SK-N-SH (cell line): ENCODE data around the gene ESD. TPM values are rescaled to one million over a fixed set of nuclear protein-coding genes. Genes with fewer than 3 reads are reported as not detected.

ENCODE experiments used
- CTCF ChIA-PET: fragments of 300-600, 350-600 bp; formaldehyde crosslinking; extraction: SDS; loops from one replicate; lab custom pipeline; 2021; lab: Yijun Ruan, JAX
- POLR2A ChIA-PET: fragments of 350-600 bp; sonication (Branson Sonifier 250); formaldehyde crosslinking; extraction: SDS; loops from one replicate; lab custom pipeline; 2020; ENCODE audit warnings: antibody characterized with exemption, inconsistent platforms; lab: Yijun Ruan, JAX
- DNase-seq: peaks from one replicate; pipeline ENCODE4 v3.0.0; 2012
- H2AFZ ChIP-seq: fragments of 200-600 bp; sonication (generic); 2 replicates; pipeline ENCODE4 v1.8.1; 2016; ENCODE audit warnings: antibody characterized with exemption, mild to moderate bottlenecking, low read depth
- H3F3A ChIP-seq: fragments of 200-600 bp; sonication (generic); replicated peaks from 2 replicates; pipeline ENCODE3; 2016; ENCODE audit warnings: antibody characterized with exemption, mild to moderate bottlenecking; ENCODE audit not compliant: insufficient read depth
- H3K27ac ChIP-seq, 2 experiments: fragments of 200-500 bp in 1 of 2; fragments of 200-600 bp in 1 of 2; sonication (Bioruptor generic) in 1 of 2; sonication (generic), shearing (Covaris generic) in 1 of 2; 2 replicates each; pipeline versions ENCODE4 v1.5.1 to v1.6.1; 2014 to 2016; ENCODE audit warnings: low read depth in 2 of 2, inconsistent platforms in 1 of 2, low read length in 1 of 2, mild to moderate bottlenecking in 1 of 2, mixed read lengths in 1 of 2
- H3K27me3 ChIP-seq: fragments of 200-600 bp; sonication (generic), shearing (Covaris generic); 2 replicates; pipeline ENCODE4 v1.6.1; 2016; ENCODE audit warnings: mixed run types; ENCODE audit not compliant: insufficient read depth
- H3K36me3 ChIP-seq, 2 experiments: fragments of 200-500 bp in 1 of 2; fragments of 200-600 bp in 1 of 2; sonication (Bioruptor generic) in 1 of 2; sonication (generic) in 1 of 2; replicated peaks in 1 of 2; 2 replicates each; pipeline versions ENCODE3 to v1.5.1; 2014 to 2016; ENCODE audit warnings: low read length in 1 of 2, mild to moderate bottlenecking in 1 of 2; ENCODE audit not compliant: insufficient read depth in 2 of 2, control insufficient read depth in 1 of 2
- H3K4me1 ChIP-seq, 2 experiments: fragments of 200-500 bp in 1 of 2; fragments of 200-600 bp in 1 of 2; sonication (Bioruptor generic) in 1 of 2; sonication (generic), shearing (Covaris generic) in 1 of 2; 2 replicates each; pipeline versions ENCODE4 v1.5.1 to v1.6.1; 2014 to 2016; ENCODE audit warnings: low read depth in 1 of 2, low read length in 1 of 2, mixed run types in 1 of 2; ENCODE audit not compliant: insufficient read depth in 2 of 2, control insufficient read depth in 1 of 2
- H3K4me2 ChIP-seq: fragments of 200-600 bp; sonication (generic), shearing (Covaris generic); 2 replicates; pipeline ENCODE4 v1.6.1; 2017; ENCODE audit warnings: mixed run types
- H3K4me3 ChIP-seq, 2 experiments: fragments of 200-500 bp in 1 of 2; fragments of 200-600 bp in 1 of 2; sonication (Bioruptor generic) in 1 of 2; sonication (generic), shearing (Covaris generic) in 1 of 2; 2 replicates each; pipeline versions ENCODE4 v1.5.1 to v1.8.1; 2014 to 2016; ENCODE audit warnings: low read depth in 2 of 2, inconsistent platforms in 1 of 2, low read length in 1 of 2, mild to moderate bottlenecking in 1 of 2, mixed read lengths in 1 of 2, moderate library complexity in 1 of 2
- H3K79me2 ChIP-seq: fragments of 200-600 bp; sonication (generic); 2 replicates; pipeline ENCODE4 v1.8.1; 2017; ENCODE audit warnings: mild to moderate bottlenecking; ENCODE audit not compliant: insufficient read depth
- H3K9ac ChIP-seq: fragments of 200-600 bp; sonication (generic); 2 replicates; pipeline ENCODE4 v1.6.1; 2017; ENCODE audit warnings: mixed run types
- H3K9me2 ChIP-seq: fragments of 200-600 bp; sonication (generic); 2 replicates; pipeline ENCODE4 v1.6.1; 2017; ENCODE audit warnings: mixed run types
- H3K9me3 ChIP-seq: fragments of 200-600 bp; sonication (generic); 2 replicates; pipeline ENCODE4 v1.6.1; 2017; ENCODE audit warnings: mixed run types, mild to moderate bottlenecking, moderate library complexity
- H4K20me1 ChIP-seq: fragments of 200-600 bp; sonication (generic); 2 replicates; pipeline ENCODE4 v1.6.1; 2017; ENCODE audit warnings: mild to moderate bottlenecking, mixed run types; ENCODE audit not compliant: insufficient read depth
- CHD2 ChIP-seq: fragments of 150-350 bp; IDR thresholded peaks from 2 replicates; pipeline ENCODE4 v1.6.1; 2018; ENCODE audit warnings: low read length; ENCODE audit not compliant: partially characterized antibody
- ELF1 ChIP-seq: IDR thresholded peaks from 2 replicates; pipeline ENCODE4 v1.4.0; 2012
- GATA2 ChIP-seq: sonication (generic); formaldehyde crosslinking; IDR thresholded peaks from 2 replicates; pipeline ENCODE4 v1.5.0; 2020; ENCODE audit warnings: mild to moderate bottlenecking, missing genetic modification reagents
- NFIC ChIP-seq: IDR thresholded peaks from 2 replicates; pipeline ENCODE4 v1.4.0; 2012; ENCODE audit warnings: borderline replicate concordance
- NRF1 ChIP-seq: IDR thresholded peaks from 2 replicates; pipeline ENCODE4 v1.6.1; 2012; ENCODE audit warnings: low read depth, mild to moderate bottlenecking, low read length
- POLR2AphosphoS5 ChIP-seq: IDR thresholded peaks from 2 replicates; pipeline ENCODE4 v1.6.1; 2012; ENCODE audit warnings: low read depth, low read length
- RFX5 ChIP-seq: IDR thresholded peaks from 2 replicates; pipeline ENCODE4 v1.6.1; 2012; ENCODE audit warnings: mild to moderate bottlenecking, improper control_type of control experiment, low read length
- SIN3A ChIP-seq: IDR thresholded peaks from 2 replicates; pipeline ENCODE4 v1.6.1; 2012; ENCODE audit warnings: low read depth, mild to moderate bottlenecking, low read length, moderate library complexity, borderline replicate concordance
- SMC3 ChIP-seq: IDR thresholded peaks from 2 replicates; pipeline ENCODE4 v1.6.1; 2012; ENCODE audit warnings: low read depth, low read length, improper control_type of control experiment
- TAF1 ChIP-seq: IDR thresholded peaks from 2 replicates; pipeline ENCODE4 v1.6.1; 2012; ENCODE audit warnings: low read depth, mild to moderate bottlenecking, low read length, moderate library complexity, borderline replicate concordance
- YY1 ChIP-seq: IDR thresholded peaks from 2 replicates; pipeline ENCODE4 v1.4.0; 2012; ENCODE audit warnings: low read depth, mild to moderate bottlenecking
- WGBS: methylation state at CpG from one replicate; pipeline ENCODE4 v1.1.6; 2017; ENCODE audit warnings: low lambda C conversion rate; 5-methylcytosine and 5-hydroxymethylcytosine counted together
- polyA plus RNA-seq, 3 experiments: library from polyadenylated mRNA; depleted of rRNA; stranded (reverse); fragments of >200 nt; gene quantifications; 2 replicates each; pipeline ENCODE4 v1.2.3, GENCODE V29; 2012
- TF ChIP-seq, protein P1 (sequence below): IDR thresholded peaks from 2 replicates; pipeline ENCODE4; 2012
- TF ChIP-seq, protein P2 (sequence below): IDR thresholded peaks from 2 replicates; pipeline ENCODE4 v1.6.1; 2012; ENCODE audit warnings: mild to moderate bottlenecking, low read depth, low read length, moderate library complexity
- TF ChIP-seq, protein P3 (sequence below): IDR thresholded peaks from 2 replicates; pipeline ENCODE4 v1.4.0; 2012; ENCODE audit warnings: low read depth

ESD gene
- polyA plus RNA-seq, 1 of the 3 experiments (the other 2 are of a cell fraction), result 80.9 TPM

DNA sequence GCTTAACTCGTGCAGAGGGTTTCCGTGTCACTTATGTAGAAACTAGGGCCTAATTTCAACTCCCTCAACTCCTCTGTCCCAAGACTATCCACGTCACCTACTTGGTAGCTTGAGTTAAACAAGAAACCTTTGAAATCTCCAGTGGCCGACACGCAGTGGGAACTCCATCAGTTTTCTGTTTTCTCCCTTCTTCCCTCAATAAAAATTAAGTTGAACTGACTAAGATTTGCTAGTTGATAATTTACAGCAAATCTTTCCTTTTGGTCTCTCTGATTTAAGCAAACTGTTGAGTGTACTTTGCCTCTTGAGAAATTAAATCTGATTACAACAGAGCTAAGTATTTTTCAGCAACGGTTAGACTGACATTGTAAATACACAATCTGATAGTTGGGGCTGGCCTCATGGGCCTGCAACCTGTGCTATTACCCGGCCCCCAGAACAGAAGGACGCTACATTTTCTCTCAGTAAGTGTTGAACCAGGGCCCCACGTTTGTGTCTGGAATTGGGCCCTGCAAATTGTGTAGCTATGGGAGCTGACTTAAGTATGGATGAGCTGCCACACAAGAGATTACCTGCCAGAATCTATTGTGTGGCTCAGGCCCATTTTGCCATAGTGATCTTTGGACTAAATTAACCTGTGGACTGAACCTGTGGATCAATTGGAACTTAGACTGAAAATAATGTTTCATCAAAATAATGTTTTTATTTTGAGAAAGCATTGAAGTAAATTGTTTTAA lies 708 bp upstream of the ESD start:
- H3K4me1 ChIP-seq, result peaks cover 10 to 17% of the 10 kb centered on the region in 2 experiments; a peak in 3 of 4 replicates
- H3K4me2 ChIP-seq, result peak overlapping the region; percentile 91
- H3K4me3 ChIP-seq, result peak overlapping the region; percentile 79 to 91
- no peaks in the 10 kb centered on the region for H4K20me1 ChIP-seq
- TF ChIP-seq NRF1 (no peak), CHD2 (no peak), SMC3 (no peak), ELF1 (no peak), YY1 (no peak), GATA2 (CRISPR knock-in tag) (no peak), POLR2AphosphoS5 (no peak), NFIC (no peak), SIN3A (no peak), RFX5 (no peak), TAF1 (no peak)
- TF ChIP-seq, protein P1, sequence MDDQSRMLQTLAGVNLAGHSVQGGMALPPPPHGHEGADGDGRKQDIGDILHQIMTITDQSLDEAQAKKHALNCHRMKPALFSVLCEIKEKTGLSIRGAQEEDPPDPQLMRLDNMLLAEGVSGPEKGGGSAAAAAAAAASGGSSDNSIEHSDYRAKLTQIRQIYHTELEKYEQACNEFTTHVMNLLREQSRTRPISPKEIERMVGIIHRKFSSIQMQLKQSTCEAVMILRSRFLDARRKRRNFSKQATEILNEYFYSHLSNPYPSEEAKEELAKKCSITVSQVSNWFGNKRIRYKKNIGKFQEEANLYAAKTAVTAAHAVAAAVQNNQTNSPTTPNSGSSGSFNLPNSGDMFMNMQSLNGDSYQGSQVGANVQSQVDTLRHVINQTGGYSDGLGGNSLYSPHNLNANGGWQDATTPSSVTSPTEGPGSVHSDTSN, result no peak
- TF ChIP-seq, protein P2, sequence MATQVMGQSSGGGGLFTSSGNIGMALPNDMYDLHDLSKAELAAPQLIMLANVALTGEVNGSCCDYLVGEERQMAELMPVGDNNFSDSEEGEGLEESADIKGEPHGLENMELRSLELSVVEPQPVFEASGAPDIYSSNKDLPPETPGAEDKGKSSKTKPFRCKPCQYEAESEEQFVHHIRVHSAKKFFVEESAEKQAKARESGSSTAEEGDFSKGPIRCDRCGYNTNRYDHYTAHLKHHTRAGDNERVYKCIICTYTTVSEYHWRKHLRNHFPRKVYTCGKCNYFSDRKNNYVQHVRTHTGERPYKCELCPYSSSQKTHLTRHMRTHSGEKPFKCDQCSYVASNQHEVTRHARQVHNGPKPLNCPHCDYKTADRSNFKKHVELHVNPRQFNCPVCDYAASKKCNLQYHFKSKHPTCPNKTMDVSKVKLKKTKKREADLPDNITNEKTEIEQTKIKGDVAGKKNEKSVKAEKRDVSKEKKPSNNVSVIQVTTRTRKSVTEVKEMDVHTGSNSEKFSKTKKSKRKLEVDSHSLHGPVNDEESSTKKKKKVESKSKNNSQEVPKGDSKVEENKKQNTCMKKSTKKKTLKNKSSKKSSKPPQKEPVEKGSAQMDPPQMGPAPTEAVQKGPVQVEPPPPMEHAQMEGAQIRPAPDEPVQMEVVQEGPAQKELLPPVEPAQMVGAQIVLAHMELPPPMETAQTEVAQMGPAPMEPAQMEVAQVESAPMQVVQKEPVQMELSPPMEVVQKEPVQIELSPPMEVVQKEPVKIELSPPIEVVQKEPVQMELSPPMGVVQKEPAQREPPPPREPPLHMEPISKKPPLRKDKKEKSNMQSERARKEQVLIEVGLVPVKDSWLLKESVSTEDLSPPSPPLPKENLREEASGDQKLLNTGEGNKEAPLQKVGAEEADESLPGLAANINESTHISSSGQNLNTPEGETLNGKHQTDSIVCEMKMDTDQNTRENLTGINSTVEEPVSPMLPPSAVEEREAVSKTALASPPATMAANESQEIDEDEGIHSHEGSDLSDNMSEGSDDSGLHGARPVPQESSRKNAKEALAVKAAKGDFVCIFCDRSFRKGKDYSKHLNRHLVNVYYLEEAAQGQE, result no peak
- TF ChIP-seq, protein P3, sequence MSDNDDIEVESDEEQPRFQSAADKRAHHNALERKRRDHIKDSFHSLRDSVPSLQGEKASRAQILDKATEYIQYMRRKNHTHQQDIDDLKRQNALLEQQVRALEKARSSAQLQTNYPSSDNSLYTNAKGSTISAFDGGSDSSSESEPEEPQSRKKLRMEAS, result no peak
- ChIA-PET POLR2A (no interaction called here), CTCF (interaction anchor here (1.2 to 1.3 kb wide), 2 partner anchors 18 to 76 kb away, joined by 3 read pairs; no protein-coding TSS in a partner anchor)
- no peaks in the 10 kb centered on the region for H3K9me2 ChIP-seq
- WGBS, result 76% methylated on average over 6 of the region's 9 CpGs
- H3K36me3 ChIP-seq, result peaks cover 2 to 10% of the 10 kb centered on the region in 2 experiments
- peak overlapping the region; percentile 92; the same call in 1 of the 2 replicates for H3K9ac ChIP-seq
- peak overlapping the region; percentile 91 for H2AFZ ChIP-seq
- no peaks in the 10 kb centered on the region for H3F3A ChIP-seq
- H3K27me3 ChIP-seq, result no peaks in the 10 kb centered on the region
- H3K79me2 ChIP-seq, result peaks cover 41% of the 10 kb centered on the region
- peak overlapping the region; percentile 82 to 83 for H3K27ac ChIP-seq
- H3K9me3 ChIP-seq, result no peaks in the 10 kb centered on the region
- no peak for DNase-seq
